Measurements from ENCODE around the gene LMOD2.

DNA sequence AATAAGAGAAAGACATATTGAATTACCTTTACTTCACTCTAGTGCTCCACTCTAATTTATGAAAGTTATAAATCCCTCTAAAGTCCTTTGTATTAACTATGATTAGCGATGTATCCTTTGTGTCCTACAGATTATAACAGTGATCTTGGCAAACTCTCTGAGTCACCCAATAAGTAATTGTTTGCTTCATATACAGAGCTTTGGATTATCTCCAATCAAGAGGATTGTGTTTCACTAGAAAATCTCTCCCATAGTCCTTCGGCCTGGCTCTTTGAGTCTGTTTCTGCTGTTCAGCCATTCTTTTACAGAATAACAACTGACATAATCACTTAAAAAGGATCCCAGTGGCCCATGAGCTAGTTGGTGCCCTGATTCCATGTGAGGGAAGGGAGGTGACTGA, 9.5 kb downstream of the LMOD2 start:
- no peak for TF ChIP-seq CTCF (IDR thresholded peaks at IDR 0.05; ENCODE audit: extremely low read depth in 1 of 2, insufficient read depth in 1 of 2, low read depth in 1 of 2, low read length in 2 of 2)
- TF ChIP-seq MYC (IDR thresholded peaks at IDR 0.05; ENCODE audit: low read depth, low read length) = no peak
- no peak for TF ChIP-seq POLR2AphosphoS5 (IDR thresholded peaks at IDR 0.05; ENCODE audit: insufficient read depth, low read depth, low read length)
- no peak for TF ChIP-seq POLR2A (IDR thresholded peaks at IDR 0.05; ENCODE audit: low read depth, low read length)
- TF ChIP-seq MAX (IDR thresholded peaks at IDR 0.05; ENCODE audit: insufficient read depth, insufficient read length) = no peak
- TF ChIP-seq EZH2 (IDR thresholded peaks at IDR 0.05; ENCODE audit: borderline replicate concordance, low read depth, low read length, severe bottlenecking) = no peak
- no peak for TF ChIP-seq FOS (IDR thresholded peaks at IDR 0.05; ENCODE audit: borderline replicate concordance, insufficient read depth, low read length)
- TF ChIP-seq GATA2 (IDR thresholded peaks at IDR 0.05; ENCODE audit: insufficient read depth, insufficient read length, low read depth, low read length) = no peak
- no peak for TF ChIP-seq JUN (IDR thresholded peaks at IDR 0.05; ENCODE audit: borderline replicate concordance, insufficient read depth, insufficient read length, low read depth)
